Fibroblast of mammary gland (primary cell): ENCODE results near the gene MNAT1.

Source experiments
- DNase-seq: peaks from one replicate; pipeline ENCODE4 v3.0.0-alpha.2; 2010; ENCODE audit warnings: low read depth
- H3K4me3 ChIP-seq: 2 replicates; pipeline ENCODE4 v1.5.1; 2011; ENCODE audit warnings: low read depth, mild to moderate bottlenecking, low read length, moderate library complexity; ENCODE audit not compliant: control insufficient read depth
- TF ChIP-seq, protein P1 (sequence below): conservative IDR thresholded peaks from 2 replicates; pipeline ENCODE4 v1.5.1; 2011; ENCODE audit warnings: low read depth, low read length, inconsistent platforms; ENCODE audit not compliant: control insufficient read depth, insufficient read depth

Gene MNAT1

GRCh38 chr14:60946773-60947172 lies 212.2 kb downstream of the MNAT1 start:
- no peak overlapping the region for H3K4me3 ChIP-seq
- TF ChIP-seq, protein P1, sequence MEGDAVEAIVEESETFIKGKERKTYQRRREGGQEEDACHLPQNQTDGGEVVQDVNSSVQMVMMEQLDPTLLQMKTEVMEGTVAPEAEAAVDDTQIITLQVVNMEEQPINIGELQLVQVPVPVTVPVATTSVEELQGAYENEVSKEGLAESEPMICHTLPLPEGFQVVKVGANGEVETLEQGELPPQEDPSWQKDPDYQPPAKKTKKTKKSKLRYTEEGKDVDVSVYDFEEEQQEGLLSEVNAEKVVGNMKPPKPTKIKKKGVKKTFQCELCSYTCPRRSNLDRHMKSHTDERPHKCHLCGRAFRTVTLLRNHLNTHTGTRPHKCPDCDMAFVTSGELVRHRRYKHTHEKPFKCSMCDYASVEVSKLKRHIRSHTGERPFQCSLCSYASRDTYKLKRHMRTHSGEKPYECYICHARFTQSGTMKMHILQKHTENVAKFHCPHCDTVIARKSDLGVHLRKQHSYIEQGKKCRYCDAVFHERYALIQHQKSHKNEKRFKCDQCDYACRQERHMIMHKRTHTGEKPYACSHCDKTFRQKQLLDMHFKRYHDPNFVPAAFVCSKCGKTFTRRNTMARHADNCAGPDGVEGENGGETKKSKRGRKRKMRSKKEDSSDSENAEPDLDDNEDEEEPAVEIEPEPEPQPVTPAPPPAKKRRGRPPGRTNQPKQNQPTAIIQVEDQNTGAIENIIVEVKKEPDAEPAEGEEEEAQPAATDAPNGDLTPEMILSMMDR: no peak
- DNase-seq: no peak

DNA sequence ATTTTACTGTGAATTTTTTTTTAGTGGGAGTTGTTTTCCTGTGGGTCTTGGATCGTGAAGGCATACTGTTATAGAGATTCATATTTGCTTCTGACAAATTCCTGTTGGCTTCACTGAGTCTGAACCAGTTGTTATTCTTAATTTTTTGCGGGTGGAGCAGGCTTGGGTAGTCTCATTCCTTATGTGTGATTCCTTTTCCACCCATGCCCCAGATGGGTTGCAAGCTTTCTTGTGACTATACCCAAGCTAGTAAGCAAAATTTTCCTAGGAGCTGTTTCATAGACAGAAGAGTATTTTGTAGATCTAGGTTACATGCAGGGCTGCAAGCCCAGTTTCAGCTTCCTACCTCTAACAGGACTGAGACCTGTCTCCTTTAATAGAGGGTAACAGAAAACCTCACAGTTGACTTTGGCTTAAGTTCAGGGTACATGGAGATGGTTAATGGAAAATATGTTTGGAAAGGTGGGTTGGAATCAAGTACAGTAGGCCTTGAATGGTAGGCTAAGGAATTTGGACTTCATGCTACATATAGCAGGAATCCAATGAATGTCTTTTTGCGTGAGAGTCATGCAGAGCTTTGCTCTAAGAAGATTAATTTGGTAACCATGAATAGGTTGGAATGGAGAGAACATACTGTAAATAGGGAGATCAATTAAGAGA lies 217.3 kb downstream of the MNAT1 start:
- TF ChIP-seq, protein P1: no peak
- H3K4me3 ChIP-seq: no peak overlapping the region
- DNase-seq: peak; percentile 21

DNA sequence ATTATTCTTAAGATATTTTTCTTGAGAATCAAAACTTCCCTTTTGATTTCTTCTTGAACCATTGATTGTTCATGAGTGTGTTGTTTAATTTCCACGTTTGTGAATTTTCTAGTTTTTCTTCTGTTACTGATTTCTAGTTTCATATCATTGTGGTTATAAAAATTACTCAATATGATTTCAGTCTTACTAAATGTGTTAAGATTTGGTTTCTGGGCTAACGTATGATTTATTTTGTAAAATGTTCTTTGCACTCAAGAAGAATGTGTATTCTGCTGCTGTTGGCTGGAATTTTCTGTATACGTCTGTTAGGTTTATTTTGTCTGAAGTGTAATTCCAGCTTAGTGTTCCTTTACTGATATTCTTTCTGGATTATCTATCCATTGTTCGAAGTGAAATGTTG lies 221.6 kb downstream of the MNAT1 start:
- no peak overlapping the region for H3K4me3 ChIP-seq
- TF ChIP-seq, protein P1: no peak
- no peak for DNase-seq

- DNase-seq: no peak
- TF ChIP-seq, protein P1: no peak
- no peak overlapping the region for H3K4me3 ChIP-seq
Measured at GRCh38 chr14:60956632-60957031, 222.1 kb downstream of the MNAT1 start.

GRCh38 chr14:60958146-60958545 lies 223.6 kb downstream of the MNAT1 start:
- TF ChIP-seq, protein P1: no peak
- no peak overlapping the region for H3K4me3 ChIP-seq
- DNase-seq: no peak

DNA sequence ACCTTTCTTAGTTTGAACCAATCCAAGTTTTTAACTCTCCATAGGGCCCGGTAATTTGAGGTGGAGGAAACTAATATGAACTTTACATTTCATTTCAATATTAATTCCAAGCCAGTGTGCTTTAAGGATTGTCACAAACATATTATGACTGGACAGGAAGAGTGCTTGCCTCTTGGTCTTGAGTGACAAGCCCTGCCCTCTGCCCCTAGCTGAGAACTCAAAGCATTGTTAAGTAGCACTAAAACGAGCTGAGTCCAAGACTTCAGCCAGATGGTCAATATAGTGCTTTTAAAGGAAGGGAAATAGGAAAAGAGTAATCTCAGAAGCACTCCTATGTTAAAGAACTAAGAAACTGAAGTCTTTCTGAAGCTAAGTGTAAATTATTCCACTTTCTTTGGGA lies 229.2 kb downstream of the MNAT1 start:
- H3K4me3 ChIP-seq: no peak overlapping the region
- TF ChIP-seq, protein P1: no peak
- no peak for DNase-seq

GRCh38 chr14:60964904-60965303 lies 230.3 kb downstream of the MNAT1 start:
- TF ChIP-seq, protein P1: no peak
- DNase-seq: peak; percentile 41
- no peak overlapping the region for H3K4me3 ChIP-seq
